Activated naive CD4-positive, alpha-beta T cell treated with anti-CD3 and anti-CD28 coated beads, Interleukin-2, amount 50 U/mL, for 16 hours (primary cell): ENCODE data around the gene PLEKHG1.
A peak's percentile ranks its signal among the peaks of the same experiment; 100 is the strongest.

Experiments used
- DNase-seq: peaks from one replicate; pipeline ENCODE4 v3.0.0-alpha.2; 2020

Gene PLEKHG1

DNA sequence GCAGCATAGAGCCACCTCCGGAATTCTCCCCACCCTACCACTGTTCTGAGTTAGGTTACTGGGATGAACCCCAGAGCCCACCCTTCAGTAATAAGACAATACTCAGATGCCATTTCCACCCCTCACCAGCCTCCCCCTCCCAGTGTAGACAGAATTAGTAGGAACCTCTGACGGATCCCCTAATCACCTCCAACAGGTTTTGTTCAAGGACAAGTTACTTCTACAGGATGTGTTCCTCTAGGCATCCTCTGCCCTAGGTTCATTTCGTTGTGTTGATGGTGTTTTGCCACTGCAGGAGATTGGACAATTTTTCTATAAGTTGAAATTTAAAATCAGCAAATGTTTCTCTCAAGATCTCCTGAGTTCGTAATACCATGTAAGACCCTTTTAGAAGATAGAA lies 22.8 kb downstream of the PLEKHG1 start:
- no peak for DNase-seq

DNA sequence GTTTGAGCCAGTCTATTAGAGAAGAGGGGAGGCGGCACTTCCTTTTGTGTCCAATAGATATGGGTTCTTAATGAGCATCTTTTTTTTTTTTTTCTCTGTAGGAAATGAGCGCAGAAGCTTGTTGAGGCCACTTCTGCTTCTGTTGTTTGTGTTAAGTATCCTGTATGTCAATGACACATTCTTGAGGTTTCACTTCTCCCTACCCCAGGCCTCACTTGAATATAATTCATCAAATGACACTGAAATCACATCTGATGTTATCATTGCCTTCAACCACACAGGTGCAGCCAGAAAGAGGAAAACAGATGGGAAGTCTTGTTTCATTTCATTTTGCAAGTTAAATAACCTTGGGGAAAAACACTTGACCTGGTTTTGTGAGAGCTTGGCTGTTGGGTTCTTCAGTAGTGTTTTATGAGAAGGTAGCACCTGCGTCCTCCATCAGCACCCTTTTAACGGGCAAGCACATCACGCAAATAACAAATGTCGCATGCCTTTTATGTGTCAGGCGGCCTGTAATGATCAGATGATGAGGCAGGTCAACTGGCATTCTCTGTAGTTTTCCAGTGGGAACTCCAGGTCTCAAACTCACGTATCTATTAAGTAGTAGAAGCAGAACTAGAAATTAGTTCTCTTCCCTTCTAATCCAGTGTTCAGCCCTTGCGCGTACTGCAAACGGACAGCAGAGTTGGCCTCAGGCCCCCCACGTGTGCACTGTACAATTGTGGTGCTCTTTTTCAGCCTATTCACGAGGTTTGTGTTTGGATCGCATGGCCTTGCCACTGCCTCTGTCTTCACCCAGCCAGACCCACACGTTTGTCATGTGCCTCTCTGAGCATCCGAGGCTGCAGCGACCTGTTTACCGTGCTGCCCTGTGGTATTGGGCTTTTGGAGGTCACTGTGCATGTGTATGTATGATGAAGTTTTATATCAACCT lies 23.5 kb downstream of the PLEKHG1 start:
- no peak for DNase-seq

DNA sequence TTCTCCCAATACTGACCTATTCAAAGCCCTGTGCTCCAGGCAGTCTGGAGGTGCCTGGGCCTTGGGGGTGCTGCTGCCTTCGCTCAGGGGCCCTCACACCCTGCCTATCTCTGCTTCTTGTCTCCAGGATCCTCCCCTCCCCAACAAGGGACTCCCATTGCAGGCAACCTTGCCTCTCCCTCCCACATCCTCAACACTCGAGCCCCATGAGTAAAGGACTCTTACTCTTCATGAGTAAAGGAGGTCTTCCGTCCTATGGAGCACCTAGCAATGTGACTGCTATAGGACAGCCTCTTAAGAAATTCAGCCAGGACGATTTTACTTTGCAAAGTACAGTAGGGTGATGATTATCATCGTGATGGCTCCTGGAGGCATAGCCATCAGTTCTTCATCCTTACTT lies 24.5 kb downstream of the PLEKHG1 start:
- no peak for DNase-seq

DNA sequence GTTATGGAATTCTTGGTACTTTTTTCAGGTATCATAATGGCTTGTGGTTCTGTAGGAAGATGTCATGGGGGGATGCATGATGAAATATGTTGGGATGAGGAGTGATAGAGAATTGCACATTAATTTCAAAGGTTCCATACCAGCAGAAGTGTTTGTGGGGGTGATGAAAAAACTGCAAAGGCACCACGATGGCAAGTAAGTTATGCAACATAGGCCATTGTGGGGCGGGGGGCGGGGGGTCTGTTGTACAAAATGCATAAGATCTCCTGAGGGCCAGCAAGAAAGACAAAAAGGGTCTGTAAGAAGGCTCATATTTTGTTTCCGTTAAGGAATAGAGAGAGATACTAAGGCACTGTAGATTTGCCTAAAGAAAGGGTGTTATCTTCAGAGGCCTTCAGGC lies 26.2 kb downstream of the PLEKHG1 start:
- no peak for DNase-seq

DNA sequence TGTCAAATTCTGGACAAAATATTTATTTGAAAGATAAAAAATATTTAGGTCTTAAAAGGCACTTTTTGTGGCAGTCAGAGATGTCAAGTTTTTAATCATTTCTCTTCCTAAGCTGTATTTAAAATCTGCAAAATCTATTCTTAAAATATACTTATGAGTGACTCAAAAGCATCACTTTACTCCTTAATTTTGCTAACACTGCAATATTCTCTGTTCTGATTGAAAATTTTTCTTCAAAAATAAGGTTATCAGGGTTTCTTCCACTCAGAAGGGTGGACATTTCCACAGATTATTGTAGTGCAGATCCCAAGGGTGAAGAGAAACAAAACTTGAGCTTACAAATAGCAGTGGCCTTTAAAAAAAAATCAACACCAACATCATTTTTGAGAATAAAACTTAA lies 27.5 kb downstream of the PLEKHG1 start:
- no peak for DNase-seq

DNA sequence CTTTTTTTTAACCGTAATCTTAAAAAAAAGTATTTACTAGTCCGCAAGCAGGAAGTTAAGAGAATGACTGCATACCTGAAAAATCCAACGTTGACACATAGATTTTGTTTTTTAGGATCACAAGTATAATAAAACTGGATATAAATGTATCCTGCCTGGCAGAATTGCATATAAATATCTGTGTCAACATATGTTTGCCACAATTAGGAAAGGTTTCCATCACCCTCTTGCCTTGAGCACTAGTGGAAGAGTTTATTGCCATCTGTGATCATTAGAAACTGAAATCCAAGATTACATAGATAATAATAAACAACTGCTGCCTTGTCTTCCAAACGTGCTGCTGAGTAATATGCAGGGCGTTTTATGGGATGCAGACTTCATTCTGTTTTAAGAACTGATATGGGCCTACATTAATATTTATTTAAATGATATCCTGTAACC lies 27.9 kb downstream of the PLEKHG1 start:
- no peak for DNase-seq

DNA sequence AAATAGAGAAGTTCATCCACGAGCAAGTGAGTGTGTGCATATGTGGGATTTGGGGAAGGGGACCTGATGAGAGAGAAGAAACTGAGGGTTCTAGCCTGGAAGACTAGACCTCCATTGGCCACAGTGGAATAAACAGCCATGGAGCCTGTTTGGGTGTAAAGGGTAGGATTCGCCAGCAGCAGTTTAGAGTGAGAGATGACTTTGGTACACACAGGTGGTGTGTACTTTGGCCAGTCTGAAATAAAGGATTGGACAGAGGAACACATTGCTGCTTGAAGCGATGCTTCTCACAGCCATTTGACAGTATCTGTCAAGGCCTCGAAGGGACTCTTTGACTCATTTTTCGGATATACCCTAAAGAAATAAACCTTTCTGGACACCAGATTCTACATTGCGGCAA lies 29.2 kb downstream of the PLEKHG1 start:
- no peak for DNase-seq

DNA sequence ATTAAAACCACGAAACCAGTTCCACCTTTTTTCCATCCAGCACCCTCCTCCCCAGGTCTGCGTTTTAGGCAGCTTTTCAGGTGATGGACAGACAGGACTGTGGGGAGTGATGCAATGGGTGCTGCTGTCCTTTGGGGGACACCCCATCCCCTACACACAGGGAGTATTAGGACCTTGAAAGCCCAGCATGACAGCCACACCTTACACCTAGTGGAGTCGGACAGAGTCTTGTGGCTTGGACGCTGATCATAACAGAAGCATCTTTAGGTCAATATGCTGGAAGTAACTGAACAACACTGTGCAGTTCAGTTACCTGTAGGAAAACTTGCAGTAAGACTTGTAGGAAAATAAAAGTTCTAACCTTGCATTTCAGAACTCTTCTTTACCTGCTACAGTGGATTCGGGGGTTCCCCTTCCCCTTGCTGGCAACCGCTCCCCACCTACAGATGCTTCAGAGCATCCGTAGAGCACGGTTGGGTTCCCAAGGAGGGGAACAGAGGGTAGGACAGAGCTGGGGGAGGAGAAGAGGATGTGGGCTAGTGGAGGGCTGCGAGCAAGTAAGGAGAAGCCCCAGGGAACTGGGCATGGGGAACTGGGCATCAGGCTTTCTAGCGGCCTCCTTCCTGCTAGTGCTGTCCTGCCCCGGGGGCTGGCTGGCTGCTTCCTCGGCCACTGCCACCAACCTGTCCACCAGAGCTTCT lies 31.7 kb downstream of the PLEKHG1 start:
- peak; percentile 13 for DNase-seq

DNA sequence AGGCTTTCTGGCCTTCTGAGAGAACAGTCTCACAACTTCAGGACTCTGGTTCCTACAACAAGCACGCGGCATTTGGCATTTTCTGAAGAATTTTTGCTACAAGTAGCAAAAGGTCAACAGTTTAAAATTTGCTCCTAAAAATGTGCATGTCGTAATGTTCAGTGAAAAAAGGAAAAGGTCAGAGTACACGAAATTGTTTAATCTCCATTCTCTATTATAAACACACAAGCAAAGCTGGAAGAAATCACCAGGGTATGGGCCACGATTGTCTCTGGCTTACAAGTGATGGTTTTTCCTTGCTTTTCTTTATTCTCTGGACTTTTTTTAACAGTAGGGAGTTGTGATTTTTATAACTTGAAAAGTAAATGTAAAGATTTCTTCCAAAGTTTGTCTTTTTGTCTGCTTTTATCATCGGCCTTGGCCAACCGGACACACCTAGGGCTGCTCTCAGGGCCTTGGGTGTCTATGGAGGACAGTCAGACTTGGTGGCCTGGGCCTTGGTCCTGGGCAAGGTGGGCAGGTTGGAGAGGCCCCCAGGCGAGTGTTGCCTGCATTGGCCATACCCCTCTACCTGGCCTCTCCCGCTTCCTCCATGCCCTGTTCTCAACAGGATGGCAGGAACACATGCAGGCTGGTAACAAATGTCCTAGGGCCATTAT lies 32.4 kb downstream of the PLEKHG1 start:
- DNase-seq, result no peak

DNA sequence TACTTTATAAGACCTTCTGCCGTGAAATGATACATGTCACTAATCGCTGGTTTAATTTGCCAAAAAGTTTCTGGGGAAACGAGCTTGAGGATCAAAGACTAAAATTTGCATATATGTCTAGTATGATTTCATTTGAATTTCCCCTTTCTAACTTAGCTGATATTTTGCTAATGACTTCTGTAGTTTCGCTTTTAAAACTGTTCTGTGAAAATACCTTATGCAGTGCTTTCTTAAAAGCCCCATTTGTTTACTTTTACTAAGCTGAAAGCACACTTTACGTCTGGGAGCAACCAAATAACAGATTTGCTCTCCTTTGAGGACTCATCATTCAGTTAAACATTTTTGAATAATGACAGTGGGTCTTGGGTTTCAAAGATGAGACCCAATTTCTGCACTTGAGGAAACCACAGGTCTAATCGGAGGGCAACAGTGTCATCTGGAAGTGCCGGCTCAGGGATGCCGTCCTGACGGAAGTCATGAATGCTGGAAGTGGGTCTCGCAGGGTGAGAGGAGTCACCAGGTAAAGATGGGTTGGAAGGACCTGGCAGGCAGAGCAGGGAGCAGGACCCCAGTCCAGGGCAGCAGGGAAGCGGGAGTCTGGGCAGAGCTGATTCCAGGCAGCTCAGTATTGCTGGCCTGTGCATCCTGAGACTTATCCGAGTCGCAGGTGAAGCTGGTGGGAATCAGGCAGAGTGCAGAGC lies 33.2 kb downstream of the PLEKHG1 start:
- no peak for DNase-seq

DNA sequence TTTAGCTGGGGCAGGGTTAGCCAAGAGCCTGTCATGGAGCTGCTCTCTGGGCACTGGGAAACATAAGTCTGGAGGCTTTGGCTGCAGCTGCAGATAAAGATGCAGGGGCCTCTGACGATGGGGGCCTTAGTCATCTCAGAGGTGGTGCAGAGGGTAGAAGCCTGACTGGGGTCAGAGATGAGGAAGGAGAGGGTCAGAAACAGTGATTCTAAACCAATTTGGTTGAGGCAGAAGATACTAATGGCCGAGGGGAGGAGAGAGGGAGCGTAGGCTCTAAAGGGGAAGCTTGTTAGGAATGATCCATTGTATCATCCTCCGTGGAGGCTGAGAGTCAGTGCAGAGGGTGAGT lies 33.8 kb downstream of the PLEKHG1 start:
- DNase-seq, result no peak

DNA sequence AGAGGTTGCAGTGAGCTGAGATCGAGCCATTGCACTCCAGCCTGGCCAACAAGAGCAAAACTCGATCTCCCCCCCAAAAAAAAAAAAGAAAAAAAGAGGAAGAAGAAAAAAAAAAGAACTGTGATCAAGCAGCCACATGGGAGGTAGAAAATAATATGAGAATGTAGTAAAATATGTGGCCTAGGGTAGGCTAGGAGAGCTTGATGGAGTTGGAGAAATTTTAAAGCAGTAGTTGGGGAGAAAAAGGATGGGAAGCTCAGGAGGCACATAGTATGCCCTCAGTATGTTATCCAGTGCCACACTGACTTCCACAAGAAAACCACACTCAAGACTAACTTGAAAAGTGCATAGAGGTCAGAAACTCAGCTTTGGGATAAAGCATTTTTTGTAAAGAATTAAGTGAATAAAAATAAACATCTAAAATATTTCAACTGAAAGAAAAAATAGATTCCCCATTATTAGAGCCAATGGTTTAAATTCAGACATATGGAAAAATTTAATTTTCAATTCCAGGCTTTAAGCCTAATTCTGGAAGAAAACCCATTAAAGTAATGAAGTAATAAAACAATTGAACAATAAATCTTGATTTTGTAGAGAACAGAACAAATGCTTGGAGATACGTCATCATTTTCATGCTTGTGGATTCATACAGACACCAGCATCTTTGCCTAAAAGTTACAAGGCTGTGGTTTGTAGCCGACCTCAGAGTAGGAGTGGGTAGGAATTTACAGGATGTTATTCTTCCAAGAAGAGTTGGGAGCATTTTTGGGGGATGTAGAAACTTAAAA lies 34.7 kb downstream of the PLEKHG1 start:
- no peak for DNase-seq

DNA sequence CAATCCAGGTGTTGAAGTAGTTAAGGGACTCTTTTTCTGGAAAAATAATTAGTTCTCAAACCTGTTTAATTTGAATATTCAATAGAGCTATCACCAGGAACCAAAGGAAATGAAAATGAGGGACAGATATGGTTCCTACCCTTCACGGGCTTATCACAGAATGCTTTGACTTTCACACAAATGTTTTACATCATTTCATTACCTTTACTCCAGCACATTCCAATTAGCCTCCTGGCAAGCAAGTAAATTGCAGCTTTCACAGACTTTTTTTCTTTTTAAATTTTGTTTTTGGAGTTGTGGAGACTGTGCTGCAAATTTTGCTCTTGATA lies 35.2 kb downstream of the PLEKHG1 start:
- DNase-seq, result no peak

DNA sequence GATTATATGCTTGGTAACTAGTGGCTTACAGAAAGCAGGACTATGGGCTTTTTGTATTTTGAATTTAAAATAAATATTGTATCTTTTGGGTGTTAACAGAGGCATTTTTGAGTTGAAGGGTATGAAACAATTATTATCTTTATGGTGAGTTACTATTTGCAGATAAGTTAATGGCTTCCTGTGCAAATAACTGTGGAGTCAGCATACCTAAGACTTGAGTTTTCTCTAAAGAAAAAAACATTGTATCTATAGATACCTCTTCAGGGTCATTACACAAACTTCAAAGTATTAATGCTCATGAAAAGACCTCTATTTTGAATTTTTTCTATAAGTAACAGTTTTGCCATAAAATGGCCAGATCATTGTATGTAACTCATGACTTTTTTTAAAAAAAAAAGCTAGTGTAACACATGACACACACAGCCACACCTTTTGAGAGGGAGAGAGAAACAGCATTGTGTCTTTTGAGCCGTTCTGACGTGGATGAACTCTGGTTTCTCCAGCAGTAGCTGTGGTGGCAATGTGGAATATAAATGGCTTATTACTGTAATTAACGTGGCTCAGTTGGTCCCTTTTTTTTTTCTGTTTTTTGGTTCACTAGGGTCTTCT lies 36.3 kb downstream of the PLEKHG1 start:
- no peak for DNase-seq

DNA sequence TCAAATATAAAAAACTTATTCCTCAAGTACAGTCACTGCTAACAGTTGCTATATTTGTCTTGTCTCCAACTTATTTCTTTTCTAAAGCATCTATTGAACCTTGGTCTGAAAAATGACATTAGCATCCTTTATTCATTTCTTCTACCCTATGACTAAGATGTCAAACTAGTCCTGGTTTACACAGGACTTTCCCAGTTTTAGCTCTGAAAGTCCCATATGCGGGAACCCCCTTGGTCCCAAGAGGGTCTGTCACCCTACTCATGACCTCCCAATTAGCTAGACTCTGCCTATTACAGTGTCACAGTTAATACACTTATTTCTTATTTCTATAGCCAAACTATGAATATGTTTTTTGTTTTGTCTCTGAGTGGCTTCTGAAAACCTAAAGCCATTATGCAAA lies 37.1 kb downstream of the PLEKHG1 start:
- no peak for DNase-seq

DNA sequence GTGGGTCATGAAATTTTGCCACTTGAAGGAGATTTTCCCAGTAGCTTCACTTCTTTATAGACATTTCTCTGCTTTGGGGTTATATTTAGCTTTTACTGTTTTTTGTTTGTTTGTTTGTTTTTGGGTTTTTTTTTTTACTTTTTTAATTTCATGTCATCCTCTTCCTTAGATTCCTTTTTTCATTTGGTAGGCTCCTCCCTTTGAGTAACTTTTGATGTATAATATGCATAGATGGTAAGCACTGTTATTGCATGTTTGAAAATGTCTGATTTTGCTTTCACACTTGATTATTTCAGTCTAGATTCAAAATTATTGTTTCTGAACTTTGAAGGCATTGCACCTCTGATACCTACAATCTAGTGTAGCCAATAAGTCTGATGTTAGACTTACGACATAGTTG lies 37.6 kb downstream of the PLEKHG1 start:
- DNase-seq, result no peak

DNA sequence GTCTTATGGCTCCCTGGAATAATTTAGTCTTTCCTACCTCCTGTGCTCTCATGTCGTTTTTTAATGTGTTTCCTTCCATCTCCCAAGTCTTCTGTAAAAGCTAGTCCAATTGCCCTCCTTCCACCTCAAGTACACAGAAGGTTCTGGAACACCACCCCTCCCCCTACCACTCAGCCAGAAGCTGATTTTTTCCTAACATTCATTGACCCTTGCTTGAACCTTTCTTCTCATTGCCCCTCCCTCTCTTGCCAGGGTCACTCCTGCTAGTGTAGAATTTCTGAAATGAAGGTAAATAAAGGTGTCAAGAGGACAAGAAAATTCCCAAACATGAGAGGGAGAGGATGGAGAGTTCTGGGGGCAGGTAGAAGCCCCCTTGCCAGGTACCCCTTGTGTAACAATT lies 38.6 kb downstream of the PLEKHG1 start:
- DNase-seq, result no peak

DNA sequence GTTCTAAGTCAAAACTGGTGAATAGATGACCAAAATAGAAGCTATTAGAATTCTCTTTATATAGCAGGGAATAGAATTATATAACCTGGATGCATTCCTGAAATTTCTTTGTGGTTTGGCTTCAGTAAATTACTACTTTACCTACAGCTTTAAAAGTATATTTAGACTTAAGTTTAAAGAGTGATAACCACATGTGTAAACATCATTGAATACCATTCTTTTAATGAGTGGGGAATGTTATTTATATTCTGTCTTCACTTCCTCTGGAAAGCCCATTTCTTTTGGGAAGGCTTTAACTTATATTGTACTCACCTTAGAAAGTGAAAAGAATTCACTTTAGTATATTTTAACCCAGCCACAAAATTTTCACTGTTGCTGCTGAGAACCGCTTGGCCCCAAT lies 39.1 kb downstream of the PLEKHG1 start:
- DNase-seq, result no peak

DNA sequence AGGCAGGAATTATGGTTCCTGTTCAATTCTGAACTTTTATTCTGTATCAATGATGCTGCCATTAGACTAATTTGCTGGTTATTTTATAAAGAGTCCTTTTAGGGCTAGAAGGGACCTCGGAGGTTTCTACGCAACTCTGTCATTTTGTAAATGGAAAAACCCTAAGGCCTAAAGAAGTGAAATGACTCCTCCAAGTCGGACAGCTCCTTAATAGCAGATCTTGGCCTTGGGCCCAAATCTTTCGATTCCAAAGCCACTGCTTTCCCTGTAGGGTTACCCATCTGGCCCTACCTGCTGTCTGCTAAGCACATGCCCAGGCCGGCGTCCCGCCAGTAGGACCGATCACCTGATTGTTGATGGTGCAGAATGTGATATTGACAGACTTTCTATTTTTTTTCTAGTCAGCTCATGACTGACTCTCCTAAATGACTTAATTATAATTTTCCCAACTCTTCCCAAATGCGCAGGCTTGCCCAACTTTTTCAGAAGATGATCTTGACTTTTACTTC lies 40.2 kb downstream of the PLEKHG1 start:
- DNase-seq, result no peak

DNA sequence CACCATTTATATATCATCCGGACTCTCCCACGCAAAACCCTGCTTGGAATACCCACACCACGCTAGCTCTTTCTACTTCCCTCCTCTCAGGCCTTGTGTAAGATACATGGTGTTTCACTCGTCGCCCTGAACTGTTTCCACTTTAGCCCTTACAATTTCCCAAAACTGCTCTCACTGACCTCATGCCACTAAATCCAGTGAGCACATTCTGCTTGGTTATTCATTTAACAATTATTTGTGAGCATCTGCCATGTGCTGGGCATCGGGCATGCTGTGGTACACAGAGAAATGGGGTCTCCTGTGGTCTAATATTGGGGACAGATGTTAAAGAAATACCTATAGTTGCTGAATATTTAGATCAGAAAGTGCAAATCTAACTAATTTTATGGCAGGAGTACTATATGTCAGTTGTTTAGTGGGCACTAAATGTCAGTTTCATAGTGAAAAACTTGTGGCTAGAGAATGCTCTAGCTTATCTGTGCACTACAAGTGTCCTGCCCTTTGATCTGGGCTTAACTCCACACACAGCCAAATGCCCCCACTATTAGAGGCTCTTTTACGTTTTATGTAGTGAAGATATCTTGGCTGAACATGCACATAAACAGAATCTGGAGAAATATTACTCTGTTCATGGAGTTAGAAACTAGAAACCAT lies 41.0 kb downstream of the PLEKHG1 start:
- no peak for DNase-seq

DNA sequence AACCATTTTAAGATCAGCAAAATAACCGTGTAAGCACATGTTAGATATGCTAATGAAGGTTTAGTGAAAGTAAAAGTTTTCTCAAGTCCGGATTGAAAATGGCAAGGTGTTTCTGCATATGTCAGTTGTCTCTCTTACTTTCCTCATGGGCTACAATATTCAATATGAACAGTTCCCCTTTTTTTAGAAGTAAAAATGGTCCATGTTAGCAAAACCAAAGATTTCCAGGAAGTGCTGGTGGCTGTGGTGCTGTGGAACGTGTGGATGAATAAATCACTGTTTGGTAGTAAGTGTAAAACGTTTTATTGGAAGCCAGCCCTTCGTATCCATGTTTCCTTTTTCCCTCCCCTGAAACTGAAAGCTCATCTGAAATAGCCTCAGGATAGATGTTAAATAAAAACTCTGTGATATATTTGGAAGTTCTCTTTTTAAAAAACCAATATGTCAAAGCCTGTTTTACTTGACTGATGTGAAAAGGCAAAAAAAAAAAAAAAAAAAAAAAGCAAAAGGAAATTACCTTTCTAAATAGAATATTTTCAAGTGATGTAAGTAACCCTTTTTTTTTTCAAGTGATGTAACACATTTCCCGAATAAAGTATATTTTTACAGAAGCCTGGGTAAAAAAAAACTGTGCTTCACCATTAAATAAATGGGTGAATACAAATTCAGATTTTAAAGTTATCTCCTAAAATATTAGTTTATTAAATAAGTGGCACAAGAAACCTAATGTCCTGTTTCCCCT lies 41.9 kb downstream of the PLEKHG1 start:
- DNase-seq, result no peak
